ENCODE results near the gene CXCL5.

The CXCL5 gene

DNA sequence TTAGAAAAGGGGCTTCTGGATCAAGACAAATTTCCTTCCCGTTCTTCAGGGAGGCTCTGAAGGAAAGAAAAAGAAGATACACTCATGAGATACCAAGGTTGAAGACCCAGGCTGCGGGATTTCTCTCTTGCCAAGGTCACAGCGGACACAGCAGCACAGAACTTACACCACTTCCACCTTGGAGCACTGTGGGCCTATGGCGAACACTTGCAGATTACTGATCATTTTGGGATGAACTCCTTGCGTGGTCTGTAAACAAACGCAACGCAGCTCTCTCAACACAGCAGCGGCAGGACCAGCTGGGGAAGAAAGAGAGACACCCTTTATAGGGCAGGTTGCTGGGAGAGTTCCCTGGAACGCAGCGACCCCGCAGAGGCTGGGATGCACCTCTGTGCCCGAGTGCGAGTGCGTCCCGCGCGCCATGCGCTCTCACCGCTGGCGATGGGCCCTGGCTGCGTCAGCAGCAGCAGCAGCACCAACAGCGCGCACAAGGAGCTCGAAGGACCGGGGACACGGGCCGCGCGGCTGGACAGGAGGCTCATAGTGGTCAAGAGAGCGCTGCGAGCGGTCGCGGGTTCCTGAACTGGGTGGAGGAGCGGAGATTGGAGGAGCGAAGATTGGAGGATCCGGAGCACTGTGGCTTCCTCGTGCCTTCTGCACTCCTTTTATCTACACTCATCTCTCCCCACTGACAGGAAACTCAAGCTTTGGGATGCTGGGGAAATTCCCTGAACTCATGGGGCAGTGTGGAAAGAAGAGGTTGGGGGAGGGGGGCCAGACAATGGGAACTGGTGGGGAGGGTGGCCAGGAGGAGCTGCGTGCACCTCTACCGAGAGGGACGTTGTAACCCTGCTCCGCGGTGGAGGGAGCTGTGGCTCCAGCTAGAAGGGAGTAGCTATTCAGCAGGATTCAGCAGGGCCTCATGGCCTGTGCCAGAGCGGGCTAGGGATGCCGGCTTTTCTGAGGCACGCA is at the start of gene CXCL5:
Gene CXCL5 (minus strand): TSS at position 638 of the 972 bp plus-strand sequence. CDS start 96 bp downstream, at position 542.
- Mint-ChIP-seq H3K27me3 (peaks cover 25% of the 10 kb centered on the region), H3K4me3 (peak within 1 kb of the TSS in 1 of 2 donors; percentile 47), H3K4me1 (peaks cover 5% of the 10 kb centered on the region), H3K9me3 (peaks cover 0 to 4% of the 10 kb centered on the region in 2 donors), H3K27ac (no peak within 1 kb of the TSS)
- ATAC-seq (peak; percentile 62), DNase-seq (no peak)

DNA sequence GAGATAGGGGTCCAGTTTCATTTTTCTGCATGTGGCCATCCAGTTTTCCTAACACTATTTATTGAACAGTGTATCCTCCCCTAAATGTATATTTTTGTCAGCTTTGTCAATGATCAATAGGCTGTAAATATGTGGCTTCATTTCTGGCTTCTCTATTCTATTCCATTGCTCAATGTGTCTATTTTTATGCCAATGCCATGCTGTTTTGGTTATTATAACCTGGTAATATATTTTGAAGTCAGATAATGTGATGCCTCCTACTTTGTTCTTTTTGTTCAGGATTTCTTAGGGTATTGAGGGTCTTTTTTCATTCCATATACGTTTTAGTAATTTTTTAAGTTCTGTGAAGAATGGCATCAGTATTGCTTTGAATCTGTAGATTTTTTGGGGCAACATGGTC is 48.7 kb upstream of the CXCL5 start:
- H3K4me3 Mint-ChIP-seq, result no peak overlapping the region
- DNase-seq (no peak), ATAC-seq (no peak)
- H3K27me3 Mint-ChIP-seq, result peaks cover 14% of the 10 kb centered on the region
- peaks cover 7 to 12% of the 10 kb centered on the region in 2 donors for H3K9me3 Mint-ChIP-seq
- no peak overlapping the region for H3K27ac Mint-ChIP-seq
- no peaks in the 10 kb centered on the region for H3K4me1 Mint-ChIP-seq

DNA sequence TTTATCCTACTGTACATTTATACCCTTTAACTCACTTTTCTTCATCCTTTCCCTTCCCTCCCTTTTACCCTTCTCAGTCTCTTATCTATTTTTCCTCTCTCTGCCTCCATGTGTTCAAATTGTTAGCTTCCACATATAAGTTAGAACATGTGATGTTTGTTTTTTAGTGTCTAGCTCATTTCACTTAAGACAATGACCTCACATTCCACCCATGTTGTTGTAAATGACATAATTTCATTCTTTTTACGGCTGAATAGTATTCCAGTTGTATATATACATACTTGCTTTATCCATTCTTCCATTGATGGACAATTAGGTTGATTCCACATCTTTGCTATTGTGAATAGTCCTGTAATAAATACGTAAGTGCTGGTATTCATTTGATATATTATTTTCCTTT is 47.3 kb upstream of the CXCL5 start:
- H3K27me3 Mint-ChIP-seq, result peaks cover 28% of the 10 kb centered on the region
- H3K4me1 Mint-ChIP-seq, result no peaks in the 10 kb centered on the region
- DNase-seq (no peak), ATAC-seq (no peak)
- no peak overlapping the region for H3K4me3 Mint-ChIP-seq
- no peak overlapping the region for H3K27ac Mint-ChIP-seq
- peaks cover 7 to 12% of the 10 kb centered on the region in 2 donors for H3K9me3 Mint-ChIP-seq

- peaks cover 33% of the 10 kb centered on the region for H3K27me3 Mint-ChIP-seq
- H3K9me3 Mint-ChIP-seq, result peaks cover 7 to 12% of the 10 kb centered on the region in 2 donors
- no peak for DNase-seq
- no peak overlapping the region for H3K4me3 Mint-ChIP-seq
- H3K4me1 Mint-ChIP-seq, result no peaks in the 10 kb centered on the region
- no peak for ATAC-seq
- no peak overlapping the region for H3K27ac Mint-ChIP-seq
Observed at GRCh38 chr4:74045247-74045646, 46.8 kb upstream of the CXCL5 start.

DNA sequence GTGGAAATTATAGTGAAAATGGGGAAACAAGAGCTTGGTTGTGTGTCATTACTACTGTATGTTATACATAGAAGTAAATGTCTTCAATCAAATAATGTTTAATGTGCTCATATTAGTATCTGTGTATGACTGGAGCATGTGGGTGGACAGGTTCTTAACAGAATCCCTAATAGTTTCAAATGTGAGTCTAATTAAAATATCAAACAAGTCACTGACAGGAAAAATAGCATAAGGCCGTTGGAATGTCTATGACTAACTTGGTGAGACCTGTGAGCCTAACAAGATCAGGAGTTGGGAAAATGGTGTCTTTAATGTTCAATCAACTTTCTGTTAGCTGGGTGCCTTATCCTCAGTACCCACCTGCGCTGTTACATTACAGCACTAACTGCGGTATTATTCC is 46.2 kb upstream of the CXCL5 start:
- Mint-ChIP-seq H3K27ac (no peak overlapping the region), H3K4me3 (no peak overlapping the region), H3K9me3 (peaks cover 7 to 12% of the 10 kb centered on the region in 2 donors), H3K27me3 (peaks cover 39% of the 10 kb centered on the region), H3K4me1 (no peaks in the 10 kb centered on the region)
- ATAC-seq (no peak), DNase-seq (no peak)

- DNase-seq (no peak), ATAC-seq (no peak)
- Mint-ChIP-seq H3K4me3 (no peak overlapping the region), H3K27me3 (peaks cover 59% of the 10 kb centered on the region), H3K4me1 (peaks cover 14% of the 10 kb centered on the region), H3K27ac (no peak overlapping the region), H3K9me3 (peaks cover 0 to 10% of the 10 kb centered on the region in 2 donors)
Observed at GRCh38 chr4:74042681-74043080, 44.2 kb upstream of the CXCL5 start.

DNA sequence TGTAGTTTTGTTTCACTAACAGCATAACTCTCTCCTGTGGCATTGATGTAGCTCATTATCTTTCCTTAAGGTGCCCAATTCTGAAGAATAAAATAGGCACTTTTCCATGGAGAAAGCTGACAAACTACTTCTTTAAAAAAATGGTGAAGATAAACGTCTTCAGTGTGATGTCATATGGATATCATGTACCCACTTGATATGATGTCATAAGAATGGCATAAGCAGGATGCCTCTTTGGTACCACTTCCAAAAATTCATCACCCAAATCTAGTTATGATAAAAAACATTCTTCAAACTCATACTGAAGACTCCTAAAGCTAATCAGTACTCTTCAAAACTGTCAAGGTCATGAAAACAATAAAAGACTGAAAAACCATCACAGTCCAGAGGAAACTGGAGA is 42.9 kb upstream of the CXCL5 start:
- Mint-ChIP-seq H3K4me3 (no peak overlapping the region), H3K27ac (no peak overlapping the region), H3K9me3 (no peaks in the 10 kb centered on the region), H3K27me3 (peaks cover 67% of the 10 kb centered on the region), H3K4me1 (peaks cover 14% of the 10 kb centered on the region)
- DNase-seq, result no peak
- no peak for ATAC-seq

DNA sequence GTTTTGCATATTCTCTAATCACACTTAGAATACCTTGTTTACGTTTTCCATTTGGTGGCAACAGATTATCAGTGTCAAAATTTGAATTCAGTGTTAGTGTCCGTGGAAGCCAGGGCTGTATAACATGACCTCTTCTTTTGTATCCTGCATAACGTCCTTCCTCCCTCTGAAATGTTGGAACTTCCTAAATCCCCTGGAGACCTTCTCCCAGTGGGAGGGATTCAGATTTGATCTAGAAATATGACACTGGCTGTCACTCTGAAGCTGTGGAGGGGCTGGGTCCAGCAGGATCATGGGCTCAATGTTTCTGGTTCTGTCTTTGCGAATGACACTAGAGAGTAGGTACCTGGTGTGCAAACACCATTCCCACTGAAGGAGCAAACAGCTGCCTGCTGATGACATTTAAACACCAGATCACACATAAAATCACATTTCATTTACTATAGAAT is 40.9 kb upstream of the CXCL5 start:
- Mint-ChIP-seq H3K27me3 (peaks cover 79% of the 10 kb centered on the region), H3K4me3 (peak overlapping the region; percentile 80 to 81), H3K27ac (peak overlapping the region in 1 of 2 donors; percentile 41), H3K4me1 (peaks cover 14% of the 10 kb centered on the region), H3K9me3 (no peaks in the 10 kb centered on the region)
- no peak for DNase-seq
- peak; percentile 13 for ATAC-seq

DNA sequence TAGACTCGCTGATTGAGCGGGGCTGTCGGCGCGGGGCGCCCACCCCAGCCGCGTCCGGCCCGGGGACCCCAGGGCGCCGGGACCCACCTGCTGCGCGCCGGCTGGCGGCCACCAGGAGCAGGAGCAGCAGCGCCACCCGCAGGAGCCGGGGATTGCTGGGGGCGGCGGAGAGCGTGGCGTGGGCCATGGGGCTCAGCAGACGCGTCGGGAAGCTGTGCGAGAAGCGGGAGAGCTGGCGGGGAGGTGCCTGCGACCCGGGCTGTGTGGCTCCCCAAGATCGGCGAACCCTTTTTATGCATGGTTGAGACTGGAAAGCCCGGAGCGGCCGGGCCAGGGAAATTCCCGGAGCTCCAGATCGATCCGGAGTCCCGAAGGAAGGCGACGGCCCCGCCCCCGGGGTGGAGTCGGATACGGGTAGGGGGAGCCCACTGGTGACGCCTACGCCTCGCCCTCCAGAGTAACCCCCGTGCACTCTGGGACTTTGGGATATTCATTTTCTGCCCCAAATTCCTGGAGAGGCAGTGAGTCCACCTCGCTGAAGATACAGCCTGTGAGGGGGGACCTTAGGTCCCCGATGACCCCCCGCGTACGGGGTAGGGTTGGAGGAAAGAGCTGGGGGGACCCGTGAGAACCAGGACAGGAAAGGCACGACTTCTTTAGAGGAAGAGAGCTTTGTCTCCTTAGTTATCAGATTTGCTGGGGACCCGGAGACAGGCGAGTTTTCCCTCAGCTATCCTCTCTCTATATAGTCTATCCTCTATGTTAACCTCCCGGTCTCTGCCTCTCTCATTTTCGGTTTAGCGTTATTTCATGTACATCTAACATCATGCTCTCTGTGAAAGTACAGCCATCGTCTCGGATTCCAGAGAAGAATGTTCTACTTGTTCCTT is 40.2 kb upstream of the CXCL5 start, which contains the start of gene CXCL3:
Gene CXCL3 (minus strand): TSS at position 265 of the 890 bp plus-strand sequence. CDS start 78 bp downstream, at position 187.
- H3K27ac Mint-ChIP-seq, result peak within 1 kb of the TSS in 1 of 2 donors; percentile 64
- peaks cover 79% of the 10 kb centered on the region for H3K27me3 Mint-ChIP-seq
- peak; percentile 11 to 19 for DNase-seq

DNA sequence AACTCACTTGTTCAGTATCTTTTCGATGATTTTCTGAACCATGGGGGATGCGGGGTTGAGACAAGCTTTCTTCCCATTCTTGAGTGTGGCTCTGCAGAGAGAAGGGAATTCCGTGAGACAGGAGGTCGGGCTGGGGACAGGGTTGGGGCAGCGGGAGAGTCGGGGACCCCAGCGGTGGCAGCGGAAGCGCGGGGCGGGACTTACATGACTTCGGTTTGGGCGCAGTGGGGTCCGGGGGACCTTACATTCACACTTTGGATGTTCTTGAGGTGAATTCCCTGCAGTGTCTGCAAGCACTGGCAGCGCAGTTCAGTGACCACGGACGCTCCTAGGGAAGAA is 39.6 kb upstream of the CXCL5 start:
- DNase-seq (no peak), ATAC-seq (no peak)
- H3K27ac Mint-ChIP-seq, result peak overlapping the region in 1 of 2 donors; percentile 64
- H3K4me1 Mint-ChIP-seq, result peaks cover 14% of the 10 kb centered on the region
- H3K27me3 Mint-ChIP-seq, result peaks cover 75% of the 10 kb centered on the region
- H3K4me3 Mint-ChIP-seq, result peak overlapping the region; percentile 80 to 81
- H3K9me3 Mint-ChIP-seq, result no peaks in the 10 kb centered on the region

More for the DNA sequence above, 40.2 kb upstream of the CXCL5 start, which contains the start of gene CXCL3:
- peak within 1 kb of the TSS; percentile 80 to 81 for H3K4me3 Mint-ChIP-seq
- no peaks in the 10 kb centered on the region for H3K9me3 Mint-ChIP-seq
- ATAC-seq, result peak; percentile 74
- H3K4me1 Mint-ChIP-seq, result peaks cover 14% of the 10 kb centered on the region

DNA sequence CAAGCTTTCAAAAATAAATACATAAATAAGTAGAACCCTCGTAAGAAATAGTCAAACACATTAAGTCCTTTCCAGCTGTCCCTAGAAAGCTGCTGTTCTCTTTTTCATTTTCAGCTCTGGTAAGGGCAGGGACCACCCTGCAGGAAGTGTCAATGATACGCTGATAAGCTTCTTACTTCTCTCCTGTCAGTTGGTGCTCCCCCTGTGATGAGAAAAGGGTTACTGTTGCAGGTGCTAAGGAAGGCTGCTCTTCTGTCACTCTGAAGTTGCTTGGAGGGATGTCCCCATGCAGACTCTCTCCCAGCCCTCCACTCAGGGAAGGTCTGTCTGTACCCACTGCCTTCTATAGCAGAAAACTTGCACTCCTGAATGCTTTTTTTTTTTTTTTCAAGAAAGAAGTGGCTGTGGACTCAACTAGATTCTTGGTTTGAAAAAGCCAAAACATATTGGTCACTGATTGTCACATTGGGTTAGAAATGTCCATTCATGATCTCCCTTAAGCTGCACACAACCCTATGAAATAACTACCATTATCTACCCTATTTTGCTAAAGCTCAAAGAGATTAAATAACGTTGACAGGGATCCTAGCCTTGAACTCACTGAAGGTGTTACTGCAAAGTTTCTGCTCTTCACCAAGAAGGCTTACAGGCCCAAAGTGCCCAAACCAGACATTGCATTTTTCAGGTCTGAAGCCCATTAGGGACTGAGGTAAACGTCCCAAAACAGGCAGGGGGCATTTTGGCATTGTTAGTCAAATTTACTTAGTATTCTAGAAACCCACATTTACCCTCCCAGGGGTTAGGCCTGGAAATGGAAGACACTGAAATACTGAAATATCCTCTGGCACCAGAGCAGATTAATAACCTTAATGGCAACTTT is 38.8 kb upstream of the CXCL5 start:
- Mint-ChIP-seq H3K27me3 (peaks cover 74% of the 10 kb centered on the region), H3K4me1 (peaks cover 14% of the 10 kb centered on the region), H3K4me3 (peak overlapping the region in 1 of 2 donors; percentile 81), H3K27ac (no peak overlapping the region), H3K9me3 (no peaks in the 10 kb centered on the region)
- ATAC-seq (no peak), DNase-seq (no peak)

DNA sequence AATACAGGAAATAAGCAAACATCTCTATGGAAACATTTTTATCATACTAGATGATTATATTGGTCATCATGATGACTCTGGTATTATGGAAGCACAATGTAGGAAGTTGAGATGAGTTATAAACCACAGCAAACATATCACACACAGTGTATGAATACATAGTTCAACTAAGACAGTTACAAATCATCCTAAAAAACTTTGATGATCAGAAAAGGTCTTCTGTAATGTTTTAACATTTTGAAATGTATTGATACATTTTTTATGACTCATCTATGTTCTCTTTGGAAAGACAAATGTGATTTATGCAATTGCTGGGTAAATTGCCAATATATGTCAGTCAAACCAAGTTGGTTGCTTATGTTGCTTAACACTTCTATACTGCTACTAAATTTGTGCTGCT is 35.3 kb upstream of the CXCL5 start:
- Mint-ChIP-seq H3K27ac (no peak overlapping the region), H3K9me3 (peaks cover 0 to 3% of the 10 kb centered on the region in 2 donors), H3K4me3 (no peak overlapping the region), H3K27me3 (peaks cover 38% of the 10 kb centered on the region), H3K4me1 (peaks cover 6% of the 10 kb centered on the region)
- no peak for DNase-seq
- no peak for ATAC-seq

GRCh38 chr4:74032064-74032463 is 33.6 kb upstream of the CXCL5 start:
- DNase-seq (no peak), ATAC-seq (no peak)
- no peak overlapping the region for H3K27ac Mint-ChIP-seq
- H3K9me3 Mint-ChIP-seq, result peaks cover 5 to 9% of the 10 kb centered on the region in 2 donors
- no peak overlapping the region for H3K4me3 Mint-ChIP-seq
- peaks cover 22% of the 10 kb centered on the region for H3K27me3 Mint-ChIP-seq
- H3K4me1 Mint-ChIP-seq, result no peaks in the 10 kb centered on the region

DNA sequence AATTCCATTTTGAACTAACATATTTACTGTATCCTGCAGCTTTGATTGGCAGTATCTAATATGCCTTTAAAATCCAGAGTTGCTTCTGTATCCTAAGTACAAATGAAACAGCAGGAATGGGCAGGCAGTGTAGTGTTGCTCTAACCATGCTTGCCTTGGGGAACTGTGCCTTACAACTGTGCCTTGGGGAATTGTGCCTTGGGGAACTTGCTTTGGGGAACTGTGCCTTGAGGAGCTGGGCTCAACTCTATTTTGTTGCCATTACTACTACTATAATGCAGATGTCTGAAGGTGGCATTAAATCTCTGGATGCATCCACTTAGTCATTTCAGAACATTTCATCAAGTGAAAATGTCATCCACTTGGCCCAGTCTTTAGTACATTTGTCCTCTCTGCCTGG is 33.1 kb upstream of the CXCL5 start:
- DNase-seq (no peak), ATAC-seq (no peak)
- Mint-ChIP-seq H3K4me3 (no peak overlapping the region), H3K27me3 (peaks cover 20% of the 10 kb centered on the region), H3K9me3 (peaks cover 5 to 9% of the 10 kb centered on the region in 2 donors), H3K27ac (no peak overlapping the region), H3K4me1 (no peaks in the 10 kb centered on the region)

DNA sequence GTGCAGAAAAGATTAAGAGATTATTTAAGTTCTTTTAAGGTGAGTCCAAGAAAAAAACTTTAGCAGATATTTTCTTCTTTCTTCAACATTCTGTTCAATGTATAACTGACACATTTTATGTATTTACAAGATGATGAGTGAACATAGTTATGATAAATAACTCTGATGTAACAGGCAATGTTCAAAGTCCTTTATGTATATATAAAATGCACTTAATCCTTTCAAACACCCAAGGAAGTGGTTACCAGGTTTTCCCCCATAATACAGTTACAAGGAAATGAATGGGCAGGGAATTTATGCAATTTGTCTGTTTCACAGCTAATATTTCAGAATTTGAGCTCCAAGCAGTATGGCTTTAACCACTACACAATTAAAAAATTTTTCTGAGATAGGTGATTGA is 31.8 kb upstream of the CXCL5 start:
- H3K27ac Mint-ChIP-seq, result no peak overlapping the region
- no peaks in the 10 kb centered on the region for H3K4me1 Mint-ChIP-seq
- no peak for ATAC-seq
- no peak overlapping the region for H3K4me3 Mint-ChIP-seq
- H3K27me3 Mint-ChIP-seq, result peaks cover 9% of the 10 kb centered on the region
- peaks cover 5 to 9% of the 10 kb centered on the region in 2 donors for H3K9me3 Mint-ChIP-seq
- no peak for DNase-seq

Measured in stimulated activated naive CD8-positive, alpha-beta T cell treated with anti-CD3 and anti-CD28 coated beads, Interleukin-15, amount 100 ng/mL, for 72 hours (primary cell).